Astrocyte (in vitro differentiated cells and primary cell): Measurements from ENCODE around the gene SLC25A29. TPM values are rescaled to one million over a fixed set of nuclear protein-coding genes. Genes with fewer than 3 reads are reported as not detected.

ENCODE experiments used
- DNase-seq: peaks from one replicate; pipeline ENCODE4 v3.0.0-alpha.2; 2010; ENCODE audit warnings: low read depth
- FAIRE-seq: peaks from 2 replicates; lab custom pipeline; 2011; peaks lifted over from hg19 to GRCh38; lab: Jason Lieb, UNC
- H2AFZ ChIP-seq: 2 replicates; pipeline ENCODE4 v1.6.0; 2012; ENCODE audit warnings: low read depth, low read length, inconsistent platforms
- H3K27ac ChIP-seq: 2 replicates; pipeline ENCODE4 v1.5.1; 2011; ENCODE audit warnings: low read depth, low read length, inconsistent platforms
- H3K27me3 ChIP-seq: 2 replicates; pipeline ENCODE4 v1.6.0; 2011; ENCODE audit warnings: low read length, inconsistent platforms; ENCODE audit not compliant: insufficient read depth
- H3K36me3 ChIP-seq: 2 replicates; pipeline ENCODE4 v1.5.1; 2011; ENCODE audit warnings: low read length, inconsistent platforms; ENCODE audit not compliant: insufficient read depth
- H3K4me1 ChIP-seq: 2 replicates; pipeline ENCODE4 v1.5.1; 2011; ENCODE audit warnings: low read length, inconsistent platforms; ENCODE audit not compliant: insufficient read depth
- H3K4me2 ChIP-seq: 2 replicates; pipeline ENCODE4 v1.6.0; 2012; ENCODE audit warnings: low read length, inconsistent platforms
- H3K4me3 ChIP-seq: 2 replicates; pipeline ENCODE4 v1.5.1; 2011; ENCODE audit warnings: low read depth, mild to moderate bottlenecking, low read length, inconsistent platforms; ENCODE audit not compliant: insufficient read depth
- H3K79me2 ChIP-seq: 2 replicates; pipeline ENCODE4 v1.6.0; 2012; ENCODE audit warnings: mild to moderate bottlenecking, low read length, inconsistent platforms; ENCODE audit not compliant: insufficient read depth
- H3K9ac ChIP-seq: 2 replicates; pipeline ENCODE4 v1.6.0; 2012; ENCODE audit warnings: mild to moderate bottlenecking, low read length, inconsistent platforms
- H3K9me3 ChIP-seq: 2 replicates; pipeline ENCODE4 v1.5.1; 2012; ENCODE audit warnings: low read depth, mild to moderate bottlenecking, low read length, inconsistent platforms; ENCODE audit not compliant: insufficient read depth
- H4K20me1 ChIP-seq: 2 replicates; pipeline ENCODE4 v1.6.0; 2012; ENCODE audit warnings: low read length, inconsistent platforms; ENCODE audit not compliant: insufficient read depth
- H3K27ac Mint-ChIP-seq: one replicate; pipeline ENCODE4 v1.8.0; 2021; ENCODE audit warnings: mild to moderate bottlenecking, mixed read lengths; ENCODE audit not compliant: unreplicated experiment
- H3K27me3 Mint-ChIP-seq: one replicate; pipeline ENCODE4 v1.8.0; 2021; ENCODE audit warnings: low read depth, mixed read lengths; ENCODE audit not compliant: unreplicated experiment
- H3K36me3 Mint-ChIP-seq: one replicate; pipeline ENCODE4 v1.8.0; 2021; ENCODE audit warnings: low read depth, mixed read lengths; ENCODE audit not compliant: unreplicated experiment
- H3K4me1 Mint-ChIP-seq: one replicate; pipeline ENCODE4 v1.8.0; 2021; ENCODE audit warnings: low read depth, mixed read lengths; ENCODE audit not compliant: unreplicated experiment
- H3K4me3 Mint-ChIP-seq: one replicate; pipeline ENCODE4 v1.8.0; 2021; ENCODE audit warnings: mild to moderate bottlenecking, moderate library complexity, mixed read lengths; ENCODE audit not compliant: unreplicated experiment
- H3K9me3 Mint-ChIP-seq: one replicate; pipeline ENCODE4 v1.8.0; 2021; ENCODE audit warnings: mild to moderate bottlenecking, mixed read lengths; ENCODE audit not compliant: unreplicated experiment
- EZH2 ChIP-seq: IDR thresholded peaks from 2 replicates; pipeline ENCODE4 v1.6.1; 2012; ENCODE audit warnings: mild to moderate bottlenecking, low read length, inconsistent platforms; ENCODE audit not compliant: insufficient read depth
- total RNA-seq: library from RNA; stranded (reverse); gene quantifications from 2 replicates; pipeline ENCODE4 v1.2.1, GENCODE V29; 2021
- TF ChIP-seq, protein P1 (sequence below): IDR thresholded peaks from 2 replicates; pipeline ENCODE4 v1.5.1; 2011; ENCODE audit warnings: low read depth, mild to moderate bottlenecking, inconsistent platforms, low read length, moderate library complexity; ENCODE audit not compliant: insufficient read depth

Gene SLC25A29
- total RNA-seq, 1 donor from 2014 or later: 30.2 TPM

- Histone ChIP-seq H3K4me3 (no peak overlapping the region), H4K20me1 (peaks cover 11% of the 10 kb centered on the region), H3K27me3 (no peaks in the 10 kb centered on the region), H3K36me3 (peaks cover 27% of the 10 kb centered on the region), H3K27ac (no peak overlapping the region), H3K9ac (no peak overlapping the region), H3K79me2 (no peaks in the 10 kb centered on the region), H3K4me2 (no peak overlapping the region), H3K9me3 (no peaks in the 10 kb centered on the region), H2AFZ (no peak overlapping the region), H3K4me1 (no peaks in the 10 kb centered on the region)
- H3K36me3 Mint-ChIP-seq: peaks cover 52% of the 10 kb centered on the region
- no peaks in the 10 kb centered on the region for H3K4me1 Mint-ChIP-seq
- no peak overlapping the region for H3K4me3 Mint-ChIP-seq
- no peaks in the 10 kb centered on the region for H3K9me3 Mint-ChIP-seq
- DNase-seq: no peak
- peak overlapping the region; percentile 75 for H3K27ac Mint-ChIP-seq
- no peak for FAIRE-seq
- no peak for TF ChIP-seq EZH2
- TF ChIP-seq, protein P1, sequence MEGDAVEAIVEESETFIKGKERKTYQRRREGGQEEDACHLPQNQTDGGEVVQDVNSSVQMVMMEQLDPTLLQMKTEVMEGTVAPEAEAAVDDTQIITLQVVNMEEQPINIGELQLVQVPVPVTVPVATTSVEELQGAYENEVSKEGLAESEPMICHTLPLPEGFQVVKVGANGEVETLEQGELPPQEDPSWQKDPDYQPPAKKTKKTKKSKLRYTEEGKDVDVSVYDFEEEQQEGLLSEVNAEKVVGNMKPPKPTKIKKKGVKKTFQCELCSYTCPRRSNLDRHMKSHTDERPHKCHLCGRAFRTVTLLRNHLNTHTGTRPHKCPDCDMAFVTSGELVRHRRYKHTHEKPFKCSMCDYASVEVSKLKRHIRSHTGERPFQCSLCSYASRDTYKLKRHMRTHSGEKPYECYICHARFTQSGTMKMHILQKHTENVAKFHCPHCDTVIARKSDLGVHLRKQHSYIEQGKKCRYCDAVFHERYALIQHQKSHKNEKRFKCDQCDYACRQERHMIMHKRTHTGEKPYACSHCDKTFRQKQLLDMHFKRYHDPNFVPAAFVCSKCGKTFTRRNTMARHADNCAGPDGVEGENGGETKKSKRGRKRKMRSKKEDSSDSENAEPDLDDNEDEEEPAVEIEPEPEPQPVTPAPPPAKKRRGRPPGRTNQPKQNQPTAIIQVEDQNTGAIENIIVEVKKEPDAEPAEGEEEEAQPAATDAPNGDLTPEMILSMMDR: no peak
- no peaks in the 10 kb centered on the region for H3K27me3 Mint-ChIP-seq
These were observed 44.2 kb upstream of the SLC25A29 start for GRCh38 chr14:100350276-100350926.

- Histone ChIP-seq H3K4me3 (no peak overlapping the region), H2AFZ (no peak overlapping the region), H3K9me3 (no peaks in the 10 kb centered on the region), H3K36me3 (peaks cover 25% of the 10 kb centered on the region), H4K20me1 (peaks cover 11% of the 10 kb centered on the region), H3K4me1 (no peaks in the 10 kb centered on the region), H3K9ac (no peak overlapping the region), H3K4me2 (no peak overlapping the region), H3K27ac (no peak overlapping the region), H3K27me3 (no peaks in the 10 kb centered on the region), H3K79me2 (no peaks in the 10 kb centered on the region)
- no peak for TF ChIP-seq EZH2
- TF ChIP-seq, protein P1: no peak
- FAIRE-seq (no peak), DNase-seq (no peak)
- H3K36me3 Mint-ChIP-seq: peaks cover 48% of the 10 kb centered on the region
- H3K4me3 Mint-ChIP-seq: no peak overlapping the region
- H3K9me3 Mint-ChIP-seq: no peaks in the 10 kb centered on the region
- H3K27me3 Mint-ChIP-seq: no peaks in the 10 kb centered on the region
- no peaks in the 10 kb centered on the region for H3K4me1 Mint-ChIP-seq
- H3K27ac Mint-ChIP-seq: no peak overlapping the region
These were observed 42.8 kb upstream of the SLC25A29 start for GRCh38 chr14:100348784-100349685.
